Astrocyte of the spinal cord (primary cell): ENCODE measurements around the gene TMEM236.

Experiments used
- DNase-seq: peaks from one replicate; pipeline ENCODE4 v3.0.0; 2011; ENCODE audit warnings: low read depth, low spot score
- H3K4me3 ChIP-seq: 2 replicates; pipeline ENCODE4 v1.5.1; 2011; ENCODE audit warnings: low read depth, mild to moderate bottlenecking, low read length, moderate library complexity
- in situ Hi-C: cut with HindIII; loops from 2 replicates; pipeline ENCODE4 v1.10.0; 2017; ENCODE audit warnings: low sequenced_read_pairs
- TF ChIP-seq, protein P1 (sequence below): IDR thresholded peaks from 2 replicates; pipeline ENCODE4 v1.5.1; 2012; ENCODE audit warnings: low read depth, mild to moderate bottlenecking, low read length, inconsistent platforms

TMEM236 gene

DNA sequence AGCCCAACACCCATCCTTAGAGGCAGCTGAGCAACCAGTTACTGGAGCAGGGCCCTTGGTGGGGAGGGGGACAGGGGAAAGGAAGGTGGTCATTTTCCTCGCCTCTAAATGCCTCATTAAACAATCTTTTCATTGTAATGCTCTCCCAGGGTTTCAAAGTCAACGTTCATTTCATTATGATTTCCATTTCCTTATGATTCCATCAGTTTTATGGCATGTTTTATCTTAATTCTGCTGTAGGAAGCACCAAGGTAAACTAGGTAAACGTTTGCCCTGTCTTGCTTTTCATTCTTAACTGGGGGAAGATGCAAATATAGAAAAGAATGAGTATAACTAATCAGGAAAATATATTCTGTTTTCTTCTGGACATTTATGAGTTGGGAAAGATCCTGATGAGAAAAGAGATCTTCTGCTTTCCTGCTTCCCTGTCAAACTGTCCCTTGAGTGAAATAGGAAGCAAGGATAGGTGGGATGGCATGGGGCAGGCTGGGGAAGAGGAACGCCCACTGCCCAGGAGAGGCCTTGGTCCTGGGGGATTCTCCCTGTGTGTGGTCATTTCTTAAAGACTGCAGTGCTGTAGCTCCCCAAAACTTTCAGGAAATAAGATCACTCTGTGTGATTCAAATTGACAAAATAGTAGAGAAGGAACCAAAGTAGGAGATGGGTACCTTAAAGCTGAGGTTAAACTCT, 20.5 kb upstream of the TMEM236 start:
- TF ChIP-seq, protein P1, sequence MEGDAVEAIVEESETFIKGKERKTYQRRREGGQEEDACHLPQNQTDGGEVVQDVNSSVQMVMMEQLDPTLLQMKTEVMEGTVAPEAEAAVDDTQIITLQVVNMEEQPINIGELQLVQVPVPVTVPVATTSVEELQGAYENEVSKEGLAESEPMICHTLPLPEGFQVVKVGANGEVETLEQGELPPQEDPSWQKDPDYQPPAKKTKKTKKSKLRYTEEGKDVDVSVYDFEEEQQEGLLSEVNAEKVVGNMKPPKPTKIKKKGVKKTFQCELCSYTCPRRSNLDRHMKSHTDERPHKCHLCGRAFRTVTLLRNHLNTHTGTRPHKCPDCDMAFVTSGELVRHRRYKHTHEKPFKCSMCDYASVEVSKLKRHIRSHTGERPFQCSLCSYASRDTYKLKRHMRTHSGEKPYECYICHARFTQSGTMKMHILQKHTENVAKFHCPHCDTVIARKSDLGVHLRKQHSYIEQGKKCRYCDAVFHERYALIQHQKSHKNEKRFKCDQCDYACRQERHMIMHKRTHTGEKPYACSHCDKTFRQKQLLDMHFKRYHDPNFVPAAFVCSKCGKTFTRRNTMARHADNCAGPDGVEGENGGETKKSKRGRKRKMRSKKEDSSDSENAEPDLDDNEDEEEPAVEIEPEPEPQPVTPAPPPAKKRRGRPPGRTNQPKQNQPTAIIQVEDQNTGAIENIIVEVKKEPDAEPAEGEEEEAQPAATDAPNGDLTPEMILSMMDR, result no peak
- H3K4me3 ChIP-seq, result no peak overlapping the region
- DNase-seq, result no peak
- in situ Hi-C loops, result no loop called here

- in situ Hi-C loops, result no loop called here
- no peak overlapping the region for H3K4me3 ChIP-seq
- DNase-seq, result no peak
- TF ChIP-seq, protein P1, result no peak
Measured at GRCh38 chr10:17733620-17734019, 18.4 kb upstream of the TMEM236 start.

GRCh38 chr10:17734432-17735080, 17.4 kb upstream of the TMEM236 start:
- no peak for DNase-seq
- no peak overlapping the region for H3K4me3 ChIP-seq
- in situ Hi-C loops, result no loop called here
- TF ChIP-seq, protein P1, result no peak

DNA sequence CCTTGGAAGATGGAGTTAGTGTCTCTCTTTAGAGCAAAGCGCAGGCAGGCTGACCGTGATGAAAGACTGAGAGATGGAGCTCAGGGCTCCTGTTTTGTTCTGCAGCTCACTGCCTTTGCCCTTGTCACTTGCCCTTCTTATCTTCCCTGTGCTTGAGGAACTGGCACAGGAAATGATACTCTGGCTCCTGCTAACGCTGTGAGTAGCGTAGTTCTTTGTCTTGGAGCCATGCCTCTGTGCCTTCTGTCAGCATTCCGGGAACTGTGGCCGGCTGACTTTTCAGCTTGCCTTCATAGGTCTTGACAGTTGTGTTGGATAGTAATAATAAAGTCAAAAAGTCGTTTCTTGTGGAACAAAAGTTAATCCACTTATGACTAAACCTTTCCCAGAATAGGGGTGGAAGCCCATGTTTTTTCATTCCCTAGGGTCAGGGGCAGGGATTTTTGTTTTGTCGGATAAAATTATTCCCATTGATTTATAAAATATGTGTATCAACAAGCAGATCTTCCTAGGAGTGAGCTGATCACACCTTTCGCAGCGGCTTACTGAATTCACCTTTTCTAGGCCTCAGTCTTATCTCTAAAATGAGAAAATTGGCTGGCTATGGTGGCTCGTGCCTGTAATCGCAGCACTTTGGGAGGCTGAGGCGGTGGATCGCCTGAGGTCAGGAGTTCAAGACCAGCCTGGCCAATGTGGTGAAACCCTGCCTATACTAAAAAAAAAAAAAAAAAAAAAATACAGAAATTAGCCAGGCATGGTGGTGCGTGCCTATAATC, 16.6 kb upstream of the TMEM236 start:
- in situ Hi-C loops, result no loop called here
- DNase-seq, result no peak
- TF ChIP-seq, protein P1, result no peak

GRCh38 chr10:17736223-17736622, 15.8 kb upstream of the TMEM236 start:
- no peak overlapping the region for H3K4me3 ChIP-seq
- DNase-seq, result no peak
- TF ChIP-seq, protein P1, result no peak
- in situ Hi-C loops, result no loop called here

More for the DNA sequence above, 16.6 kb upstream of the TMEM236 start:
- H3K4me3 ChIP-seq, result no peak overlapping the region

- in situ Hi-C loops, result no loop called here
- TF ChIP-seq, protein P1, result peak; percentile 53
- H3K4me3 ChIP-seq, result no peak overlapping the region
- DNase-seq, result peak; percentile 50
Measured at GRCh38 chr10:17737027-17737965, 14.7 kb upstream of the TMEM236 start.
